ENCODE results near the gene ADCY7. TPM values are rescaled to one million over a fixed set of nuclear protein-coding genes. Genes with fewer than 3 reads are reported as not detected.

ADCY7 gene
- total RNA-seq, 1 experiment from 2014 or later, result 13.1 TPM

DNA sequence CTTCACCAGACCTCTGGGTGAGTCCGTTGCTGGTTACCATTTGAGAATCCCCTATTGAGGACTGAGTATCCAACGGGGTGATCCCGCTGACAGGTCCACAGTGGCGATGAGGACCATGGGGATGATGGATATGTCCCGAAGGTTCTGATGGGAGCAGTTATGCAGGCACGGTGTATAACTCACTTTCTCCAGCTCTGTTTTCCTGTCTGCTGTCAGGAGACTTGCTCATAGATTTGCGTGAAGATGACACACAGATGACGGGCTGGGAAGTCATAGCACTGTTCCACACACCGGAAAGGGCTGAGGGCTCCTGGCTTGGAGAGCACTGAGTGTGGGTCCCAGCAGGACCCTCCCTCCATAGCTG is 22.2 kb upstream of the ADCY7 start:
- TF ChIP-seq EZH2 (IDR thresholded peaks at IDR 0.05; ENCODE audit: low read length, unreplicated experiment), result no peak
- TF ChIP-seq EZH2phosphoT487 (IDR thresholded peaks at IDR 0.05; ENCODE audit: borderline replicate concordance, low read length), result no peak
- no peak for TF ChIP-seq CTCF (conservative IDR thresholded peaks at IDR 0.05; ENCODE audit: low read depth, low read length)
- Histone ChIP-seq H3K27ac (ENCODE audit: low read length) (peak overlapping the region; percentile 95), H3K27me3 (ENCODE audit: low read length) (no peaks in the 10 kb centered on the region), H3K36me3 (ENCODE audit: low read depth, low read length) (no peaks in the 10 kb centered on the region), H3F3A (ENCODE audit: low read length, unreplicated experiment) (peaks cover 3% of the 10 kb centered on the region), H3K4me2 (ENCODE audit: low read length) (peak overlapping the region; percentile 87), H3K4me1 (ENCODE audit: insufficient read depth, low read length) (peaks cover 21% of the 10 kb centered on the region), H3K79me2 (ENCODE audit: low read length) (peaks cover 28% of the 10 kb centered on the region), H3K4me3 (ENCODE audit: low read length) (peak overlapping the region; percentile 84), H3K9me3 (ENCODE audit: low read length) (no peaks in the 10 kb centered on the region), H4K20me1 (ENCODE audit: low read length) (no peaks in the 10 kb centered on the region), H3K9ac (ENCODE audit: low read length) (peak overlapping the region; percentile 88), H2AFZ (ENCODE audit: low read length) (peak overlapping the region; percentile 85), H3K9me2 (replicated peaks; ENCODE audit: low read length) (no peaks in the 10 kb centered on the region)
- peak; percentile 50 for ATAC-seq
- intact Hi-C loops (cut with micrococcal nuclease), result loop anchor here (2.0 to 10.0 kb wide), 2 partner anchors 21 to 81 kb away; no protein-coding TSS in a partner anchor
- DNase-seq, result peak; percentile 75
- CTCF ChIA-PET, result no interaction called here
- POLR2A ChIA-PET (ENCODE audit: unreplicated experiment), result interaction anchor here (0.6 kb wide), 1 partner anchor 34 kb away, joined by 4 read pairs; no protein-coding TSS in a partner anchor
- BruUV-seq (replicated peaks), result no TSS peak

GRCh38 chr16:50244504-50245416 is 21.6 kb upstream of the ADCY7 start:
- Histone ChIP-seq H3F3A (ENCODE audit: low read length, unreplicated experiment) (peaks cover 3% of the 10 kb centered on the region), H3K9ac (ENCODE audit: low read length) (peak overlapping the region; percentile 88), H3K9me3 (ENCODE audit: low read length) (no peaks in the 10 kb centered on the region), H3K4me2 (ENCODE audit: low read length) (peak overlapping the region; percentile 87), H4K20me1 (ENCODE audit: low read length) (no peaks in the 10 kb centered on the region), H3K27ac (ENCODE audit: low read length) (peak overlapping the region; percentile 95), H2AFZ (ENCODE audit: low read length) (peak overlapping the region; percentile 85), H3K27me3 (ENCODE audit: low read length) (no peaks in the 10 kb centered on the region), H3K79me2 (ENCODE audit: low read length) (peaks cover 32% of the 10 kb centered on the region), H3K4me3 (ENCODE audit: low read length) (peak overlapping the region; percentile 84), H3K4me1 (ENCODE audit: insufficient read depth, low read length) (peaks cover 21% of the 10 kb centered on the region), H3K9me2 (replicated peaks; ENCODE audit: low read length) (no peaks in the 10 kb centered on the region), H3K36me3 (ENCODE audit: low read depth, low read length) (no peaks in the 10 kb centered on the region)
- no peak for TF ChIP-seq CTCF (conservative IDR thresholded peaks at IDR 0.05; ENCODE audit: low read depth, low read length)
- TF ChIP-seq EZH2phosphoT487 (IDR thresholded peaks at IDR 0.05; ENCODE audit: borderline replicate concordance, low read length), result no peak
- no peak for TF ChIP-seq EZH2 (IDR thresholded peaks at IDR 0.05; ENCODE audit: low read length, unreplicated experiment)
- ChIA-PET CTCF (interaction anchor here (0.6 kb wide), 1 partner anchor 1615 kb away, joined by 3 read pairs; no protein-coding TSS in a partner anchor), POLR2A (ENCODE audit: unreplicated experiment) (no interaction called here)
- intact Hi-C loops (cut with micrococcal nuclease), result loop anchor here (2.0 to 10.0 kb wide), 2 partner anchors 20 to 80 kb away; no protein-coding TSS in a partner anchor
- TSS peak; percentile 73 for BruUV-seq (replicated peaks)
- DNase-seq (peak; percentile 59), ATAC-seq (peak; percentile 55)
